Measurements from ENCODE around the gene TASP1. TPM values are rescaled to one million over a fixed set of nuclear protein-coding genes. Genes with fewer than 3 reads are reported as not detected.
"Not testable (repeated sequence)": the region's sequence is repeated elsewhere in the genome, so short reads cannot be mapped to it uniquely, and the experiment has no call there.

TASP1 gene
- total RNA-seq, 1 experiment from 2014 or later: 27.4 TPM

DNA sequence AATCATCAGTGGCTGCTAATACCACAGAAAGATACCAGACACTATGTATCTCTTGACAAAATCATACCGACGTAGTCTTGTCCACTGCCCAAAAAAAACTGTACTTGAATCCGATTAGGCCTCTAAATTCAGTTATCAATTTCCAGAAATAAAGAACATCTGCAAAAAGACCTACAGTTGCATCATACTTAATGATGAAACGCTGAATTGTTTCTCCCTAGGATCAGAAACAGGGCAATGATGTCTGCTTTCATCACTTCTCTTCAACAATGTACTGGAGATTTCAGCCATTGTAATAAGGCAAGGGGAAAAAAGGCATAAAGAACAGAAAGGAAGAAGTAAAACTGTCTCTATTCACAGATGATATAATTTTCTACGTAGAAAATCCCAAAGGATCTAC lies 152.0 kb downstream of the TASP1 start:
- Mint-ChIP-seq H3K4me1 (ENCODE audit: low read depth, unreplicated experiment) (peaks cover 2% of the 10 kb centered on the region), H3K27me3 (ENCODE audit: insufficient read depth, unreplicated experiment) (no peaks in the 10 kb centered on the region), H3K36me3 (ENCODE audit: insufficient read depth, unreplicated experiment) (peaks cover 10% of the 10 kb centered on the region), H3K4me3 (ENCODE audit: unreplicated experiment) (no peak overlapping the region), H3K9me3 (ENCODE audit: unreplicated experiment) (no peaks in the 10 kb centered on the region), H3K27ac (ENCODE audit: unreplicated experiment) (no peak overlapping the region)
- H3K4me3 ChIP-seq (ENCODE audit: low read depth, low read length): no peak overlapping the region
- no TSS peak for BruUV-seq (replicated peaks)
- H3K4me1 ChIP-seq: peaks cover 8% of the 10 kb centered on the region
- intact Hi-C loops (cut with micrococcal nuclease; ENCODE audit: unreplicated experiment): no loop called here
- no peaks in the 10 kb centered on the region for H3K27me3 ChIP-seq (replicated peaks; ENCODE audit: control insufficient read depth, insufficient read depth, low read length)
- ChIA-PET POLR2A (no interaction called here), CTCF (no interaction called here)
- no peaks in the 10 kb centered on the region for H3K36me3 ChIP-seq (ENCODE audit: control insufficient read depth, insufficient read depth, low read length)
- no peaks in the 10 kb centered on the region for H3K9me3 ChIP-seq
- no peak for DNase-seq
- TF ChIP-seq, protein P1, sequence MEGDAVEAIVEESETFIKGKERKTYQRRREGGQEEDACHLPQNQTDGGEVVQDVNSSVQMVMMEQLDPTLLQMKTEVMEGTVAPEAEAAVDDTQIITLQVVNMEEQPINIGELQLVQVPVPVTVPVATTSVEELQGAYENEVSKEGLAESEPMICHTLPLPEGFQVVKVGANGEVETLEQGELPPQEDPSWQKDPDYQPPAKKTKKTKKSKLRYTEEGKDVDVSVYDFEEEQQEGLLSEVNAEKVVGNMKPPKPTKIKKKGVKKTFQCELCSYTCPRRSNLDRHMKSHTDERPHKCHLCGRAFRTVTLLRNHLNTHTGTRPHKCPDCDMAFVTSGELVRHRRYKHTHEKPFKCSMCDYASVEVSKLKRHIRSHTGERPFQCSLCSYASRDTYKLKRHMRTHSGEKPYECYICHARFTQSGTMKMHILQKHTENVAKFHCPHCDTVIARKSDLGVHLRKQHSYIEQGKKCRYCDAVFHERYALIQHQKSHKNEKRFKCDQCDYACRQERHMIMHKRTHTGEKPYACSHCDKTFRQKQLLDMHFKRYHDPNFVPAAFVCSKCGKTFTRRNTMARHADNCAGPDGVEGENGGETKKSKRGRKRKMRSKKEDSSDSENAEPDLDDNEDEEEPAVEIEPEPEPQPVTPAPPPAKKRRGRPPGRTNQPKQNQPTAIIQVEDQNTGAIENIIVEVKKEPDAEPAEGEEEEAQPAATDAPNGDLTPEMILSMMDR (IDR thresholded peaks at IDR 0.05; ENCODE audit: insufficient read depth in 1 of 2, low read depth in 1 of 2, low read length in 1 of 2, severe bottlenecking in 1 of 2, unreplicated experiment in 1 of 2): no peak

DNA sequence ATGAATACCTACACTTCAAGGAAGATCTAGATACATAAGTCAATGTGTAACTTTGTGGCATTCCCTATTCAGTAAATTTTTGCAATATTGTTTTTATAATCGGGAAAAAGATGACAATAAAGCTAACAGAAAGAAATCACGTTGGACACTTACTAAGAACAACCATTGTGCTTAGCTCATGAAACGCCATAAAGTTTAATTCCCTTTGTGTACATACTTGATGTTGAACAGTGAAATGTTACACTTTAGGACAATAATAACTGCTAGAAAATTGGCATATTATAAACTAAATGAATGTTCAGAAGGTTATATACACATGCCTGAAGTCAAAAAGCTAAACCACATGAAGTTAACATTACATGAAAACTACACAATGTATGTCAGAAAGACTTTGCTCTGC lies 153.2 kb downstream of the TASP1 start:
- Mint-ChIP-seq H3K9me3 (ENCODE audit: unreplicated experiment) (peaks cover 9% of the 10 kb centered on the region), H3K27me3 (ENCODE audit: insufficient read depth, unreplicated experiment) (no peaks in the 10 kb centered on the region), H3K4me3 (ENCODE audit: unreplicated experiment) (no peak overlapping the region), H3K36me3 (ENCODE audit: insufficient read depth, unreplicated experiment) (peaks cover 18% of the 10 kb centered on the region), H3K4me1 (ENCODE audit: low read depth, unreplicated experiment) (no peaks in the 10 kb centered on the region), H3K27ac (ENCODE audit: unreplicated experiment) (no peak overlapping the region)
- Histone ChIP-seq H3K27me3 (replicated peaks; ENCODE audit: control insufficient read depth, insufficient read depth, low read length) (no peaks in the 10 kb centered on the region), H3K4me1 (no peaks in the 10 kb centered on the region), H3K9me3 (no peaks in the 10 kb centered on the region), H3K4me3 (ENCODE audit: low read depth, low read length) (no peak overlapping the region), H3K36me3 (ENCODE audit: control insufficient read depth, insufficient read depth, low read length) (no peaks in the 10 kb centered on the region)
- intact Hi-C loops (cut with micrococcal nuclease; ENCODE audit: unreplicated experiment): no loop called here
- CTCF ChIA-PET: no interaction called here
- no peak for DNase-seq
- POLR2A ChIA-PET: no interaction called here
- no TSS peak for BruUV-seq (replicated peaks)
- TF ChIP-seq, protein P1 (IDR thresholded peaks at IDR 0.05; ENCODE audit: insufficient read depth in 1 of 2, low read depth in 1 of 2, low read length in 1 of 2, severe bottlenecking in 1 of 2, unreplicated experiment in 1 of 2): no peak

DNA sequence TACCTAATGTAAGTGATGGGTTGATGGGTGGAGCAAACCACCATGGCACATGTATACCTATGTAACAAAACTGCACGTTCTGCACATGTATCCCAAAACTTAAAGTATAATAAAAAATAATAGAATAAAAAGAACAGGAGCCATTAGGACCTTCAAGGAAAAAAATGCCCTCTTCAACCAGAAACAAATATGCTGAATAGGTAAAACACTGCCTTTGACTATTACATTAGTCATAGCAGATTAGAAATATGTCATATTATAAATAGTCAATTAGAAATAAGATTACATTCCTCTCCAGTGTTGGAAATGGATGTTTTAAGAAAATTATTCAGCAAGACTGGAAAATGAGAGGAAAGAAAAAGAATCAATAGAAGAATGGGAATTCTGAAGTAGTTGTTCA lies 153.7 kb downstream of the TASP1 start:
- H3K27me3 ChIP-seq (replicated peaks; ENCODE audit: control insufficient read depth, insufficient read depth, low read length); H3K4me1 ChIP-seq; POLR2A ChIA-PET; H3K4me3 Mint-ChIP-seq (ENCODE audit: unreplicated experiment); H3K9me3 ChIP-seq; H3K36me3 ChIP-seq (ENCODE audit: control insufficient read depth, insufficient read depth, low read length); BruUV-seq (replicated peaks); H3K27me3 Mint-ChIP-seq (ENCODE audit: insufficient read depth, unreplicated experiment); H3K9me3 Mint-ChIP-seq (ENCODE audit: unreplicated experiment); H3K4me1 Mint-ChIP-seq (ENCODE audit: low read depth, unreplicated experiment); DNase-seq; H3K4me3 ChIP-seq (ENCODE audit: low read depth, low read length); CTCF ChIA-PET; intact Hi-C loops (cut with micrococcal nuclease; ENCODE audit: unreplicated experiment); H3K27ac Mint-ChIP-seq (ENCODE audit: unreplicated experiment): not testable (repeated sequence)
- peaks cover 20% of the 10 kb centered on the region for H3K36me3 Mint-ChIP-seq (ENCODE audit: insufficient read depth, unreplicated experiment)

DNA sequence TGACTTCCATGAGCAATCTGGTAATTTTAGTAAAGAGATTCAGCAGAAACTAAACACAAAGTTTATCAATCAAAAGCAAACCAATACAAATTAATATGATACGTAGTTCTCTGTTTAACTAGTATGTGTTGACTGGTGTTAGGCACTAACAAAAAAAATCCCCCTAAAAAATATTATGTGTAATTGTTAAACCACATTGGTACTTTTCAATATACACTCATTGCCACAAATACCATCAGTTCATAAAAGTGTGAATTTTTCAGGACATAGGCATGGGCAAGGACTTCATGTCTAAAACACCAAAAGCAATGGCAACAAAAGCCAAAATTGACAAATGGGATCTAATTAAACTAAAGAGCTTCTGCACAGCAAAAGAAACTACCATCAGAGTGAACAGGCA lies 155.3 kb downstream of the TASP1 start:
- intact Hi-C loops (cut with micrococcal nuclease; ENCODE audit: unreplicated experiment); BruUV-seq (replicated peaks); H3K27me3 ChIP-seq (replicated peaks; ENCODE audit: control insufficient read depth, insufficient read depth, low read length): not testable (repeated sequence)

More for the DNA sequence above, 155.3 kb downstream of the TASP1 start:
- H3K36me3 ChIP-seq (ENCODE audit: control insufficient read depth, insufficient read depth, low read length); CTCF ChIA-PET; H3K4me1 Mint-ChIP-seq (ENCODE audit: low read depth, unreplicated experiment); H3K4me3 ChIP-seq (ENCODE audit: low read depth, low read length); H3K4me3 Mint-ChIP-seq (ENCODE audit: unreplicated experiment); DNase-seq; H3K9me3 Mint-ChIP-seq (ENCODE audit: unreplicated experiment); H3K27me3 Mint-ChIP-seq (ENCODE audit: insufficient read depth, unreplicated experiment); H3K9me3 ChIP-seq; H3K4me1 ChIP-seq; H3K27ac Mint-ChIP-seq (ENCODE audit: unreplicated experiment); POLR2A ChIA-PET: not testable (repeated sequence)
- H3K36me3 Mint-ChIP-seq (ENCODE audit: insufficient read depth, unreplicated experiment): peaks cover 24% of the 10 kb centered on the region

All from Caco-2 (cell line).